GM12801 (cell line): Measurements from ENCODE around the gene SEMA5A.

Experiments used
- TF ChIP-seq, protein P1 (sequence below): IDR thresholded peaks from one replicate; pipeline ENCODE4 v1.5.1; 2011; ENCODE audit warnings: control low read depth; ENCODE audit not compliant: insufficient read length; ENCODE audit errors: extremely low read depth

Gene SEMA5A

DNA sequence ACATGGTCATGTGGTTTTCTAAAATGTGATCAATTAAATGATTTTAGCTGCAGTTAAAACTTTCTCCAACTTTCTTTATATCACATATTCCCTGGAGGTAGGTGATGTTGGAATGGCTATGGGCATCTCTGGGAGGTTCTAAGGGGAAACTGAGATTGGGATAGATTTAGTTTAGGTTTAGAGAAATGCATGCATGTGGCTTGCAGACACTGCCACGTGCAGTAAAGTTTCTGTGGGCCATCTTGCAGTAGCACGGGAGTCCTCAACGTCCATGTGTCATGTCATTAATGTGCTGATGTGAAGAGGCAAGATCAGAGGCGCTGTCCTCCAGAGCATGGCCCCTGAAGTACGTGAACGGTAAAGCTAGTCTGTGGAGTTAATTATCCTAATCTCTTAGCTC, 532.7 kb downstream of the SEMA5A start:
- TF ChIP-seq, protein P1, sequence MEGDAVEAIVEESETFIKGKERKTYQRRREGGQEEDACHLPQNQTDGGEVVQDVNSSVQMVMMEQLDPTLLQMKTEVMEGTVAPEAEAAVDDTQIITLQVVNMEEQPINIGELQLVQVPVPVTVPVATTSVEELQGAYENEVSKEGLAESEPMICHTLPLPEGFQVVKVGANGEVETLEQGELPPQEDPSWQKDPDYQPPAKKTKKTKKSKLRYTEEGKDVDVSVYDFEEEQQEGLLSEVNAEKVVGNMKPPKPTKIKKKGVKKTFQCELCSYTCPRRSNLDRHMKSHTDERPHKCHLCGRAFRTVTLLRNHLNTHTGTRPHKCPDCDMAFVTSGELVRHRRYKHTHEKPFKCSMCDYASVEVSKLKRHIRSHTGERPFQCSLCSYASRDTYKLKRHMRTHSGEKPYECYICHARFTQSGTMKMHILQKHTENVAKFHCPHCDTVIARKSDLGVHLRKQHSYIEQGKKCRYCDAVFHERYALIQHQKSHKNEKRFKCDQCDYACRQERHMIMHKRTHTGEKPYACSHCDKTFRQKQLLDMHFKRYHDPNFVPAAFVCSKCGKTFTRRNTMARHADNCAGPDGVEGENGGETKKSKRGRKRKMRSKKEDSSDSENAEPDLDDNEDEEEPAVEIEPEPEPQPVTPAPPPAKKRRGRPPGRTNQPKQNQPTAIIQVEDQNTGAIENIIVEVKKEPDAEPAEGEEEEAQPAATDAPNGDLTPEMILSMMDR = no peak

GRCh38 chr5:9009931-9010651, 535.8 kb downstream of the SEMA5A start:
- TF ChIP-seq, protein P1 = no peak

DNA sequence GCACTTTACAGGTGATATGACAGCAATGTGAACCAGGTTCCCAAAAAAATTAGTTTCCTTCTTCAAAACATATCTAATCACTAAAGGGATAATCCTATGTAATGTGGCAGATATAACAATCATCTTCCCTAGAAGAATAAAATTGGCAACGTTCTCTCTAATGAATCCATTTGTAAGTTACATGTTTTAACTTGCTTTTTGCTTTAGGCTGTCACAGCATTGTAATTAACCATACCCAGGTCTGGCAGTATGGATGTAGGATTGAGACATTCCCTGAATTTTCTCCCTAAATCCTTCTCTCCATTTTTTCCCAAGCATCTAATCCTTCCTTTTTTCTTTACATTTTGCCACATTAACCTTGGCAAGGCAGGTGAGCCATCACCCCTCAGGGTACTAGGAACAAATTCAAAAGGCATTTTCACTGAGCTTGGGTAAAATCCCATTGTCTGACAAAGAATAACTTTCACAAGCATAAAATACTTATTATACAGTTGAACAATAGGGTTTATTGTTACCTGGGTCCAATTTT, 548.3 kb downstream of the SEMA5A start:
- TF ChIP-seq, protein P1 = no peak

GRCh38 chr5:8993031-8993430, 552.8 kb downstream of the SEMA5A start:
- TF ChIP-seq, protein P1 = no peak
